H1 (cell line): ENCODE results near the gene C20orf141.

Experiments
- CTCF ChIP-seq, 3 experiments: IDR thresholded peaks; 1 replicate in 2 of 3; 2 replicates in 1 of 3; pipeline versions ENCODE4 v1.5.1 to v1.6.1; 2011; ENCODE audit warnings: low read length in 3 of 3, mild to moderate bottlenecking in 3 of 3, inconsistent platforms in 2 of 3, low read depth in 1 of 3, moderate library complexity in 1 of 3; ENCODE audit not compliant: insufficient read depth in 1 of 3; ENCODE audit errors: control extremely low read depth in 1 of 3
- EP300 ChIP-seq, 2 experiments: IDR thresholded peaks; 1 replicate in 1 of 2; 2 replicates in 1 of 2; pipeline ENCODE4 v1.6.1; 2011 to 2012; ENCODE audit warnings: low read depth in 2 of 2, low read length in 2 of 2, mild to moderate bottlenecking in 2 of 2, borderline replicate concordance in 1 of 2, inconsistent platforms in 1 of 2, moderate library complexity in 1 of 2
- EZH2 ChIP-seq: fragments of 200-600 bp; sonication (generic); IDR thresholded peaks from 2 replicates; pipeline ENCODE4 v1.7.1; 2012; ENCODE audit warnings: low read depth, mild to moderate bottlenecking, moderate library complexity, low read length, inconsistent platforms; ENCODE audit not compliant: severe bottlenecking
- JUN ChIP-seq: IDR thresholded peaks from 2 replicates; pipeline ENCODE4 v1.6.1; 2011; ENCODE audit warnings: low read depth, mild to moderate bottlenecking, improper control_type of control experiment, low read length
- KDM1A ChIP-seq: fragments of 200-600, 300-600 bp; sonication (generic); IDR thresholded peaks from 2 replicates; pipeline ENCODE4 v1.7.1; 2016; ENCODE audit warnings: mild to moderate bottlenecking, low read length, borderline replicate concordance
- SP1 ChIP-seq: IDR thresholded peaks from 2 replicates; pipeline ENCODE4 v1.6.1; 2011; ENCODE audit warnings: low read depth, low read length
- TEAD4 ChIP-seq: IDR thresholded peaks from 2 replicates; pipeline ENCODE4 v1.6.1; 2012; ENCODE audit warnings: low read depth, low read length, inconsistent platforms, mixed read lengths

GRCh38 chr20:2805689-2806350 is 9.0 kb upstream of the C20orf141 start:
- no peak for TF ChIP-seq TEAD4
- TF ChIP-seq EZH2 = peak; percentile 85
- TF ChIP-seq CTCF (IDR thresholded peaks at IDR 0.05; ENCODE audit: control extremely low read depth in 1 of 3, insufficient read depth in 1 of 3, low read depth in 1 of 3, low read length in 3 of 3) = no peak
- TF ChIP-seq EP300 (IDR thresholded peaks at IDR 0.05; ENCODE audit: borderline replicate concordance in 1 of 2, low read depth in 2 of 2, low read length in 2 of 2) = no peak
- TF ChIP-seq JUN = no peak
- no peak for TF ChIP-seq SP1
- TF ChIP-seq KDM1A = no peak
